ENCODE measurements around the gene LTBP1. TPM values are rescaled to one million over a fixed set of nuclear protein-coding genes. Genes with fewer than 3 reads are reported as not detected.
"Not testable (repeated sequence)": the region's sequence is repeated elsewhere in the genome, so short reads cannot be mapped to it uniquely, and the experiment has no call there.

Gene LTBP1
- total RNA-seq, 1 experiment from 2014 or later, result 10.3 TPM

DNA sequence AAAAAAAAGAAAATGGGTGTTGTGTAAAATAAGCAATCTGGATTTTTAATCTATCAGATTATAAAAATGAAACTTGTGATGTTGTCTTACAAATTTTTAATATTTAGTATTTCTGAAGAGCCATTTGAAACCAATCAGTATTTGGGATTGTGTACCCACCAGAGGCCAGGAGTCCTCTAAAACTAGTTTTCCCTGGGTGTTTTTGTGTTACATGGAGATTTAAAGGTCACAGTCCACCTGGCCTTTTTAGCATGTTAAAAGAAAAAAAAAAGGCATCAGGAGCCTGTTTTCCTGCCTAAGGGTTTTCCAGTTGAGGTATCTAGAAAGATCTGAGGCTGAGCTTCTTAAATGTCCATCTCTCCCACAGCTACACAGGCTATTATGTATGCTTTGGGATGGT lies 221.7 kb downstream of the LTBP1 start:
- no TSS peak for BruUV-seq (replicated peaks)
- Histone ChIP-seq H2AFZ (no peak overlapping the region), H3K27me3 (ENCODE audit: insufficient read depth, low read depth) (no peaks in the 10 kb centered on the region), H3K36me3 (ENCODE audit: low read depth) (no peaks in the 10 kb centered on the region), H3K79me2 (ENCODE audit: low read depth) (no peaks in the 10 kb centered on the region), H4K20me1 (ENCODE audit: insufficient read depth) (no peaks in the 10 kb centered on the region), H3K27ac (no peak overlapping the region), H3K4me1 (replicated peaks; ENCODE audit: insufficient read depth) (no peaks in the 10 kb centered on the region), H3F3A (ENCODE audit: insufficient read depth, low read depth) (no peaks in the 10 kb centered on the region), H3K9me2 (ENCODE audit: insufficient read depth) (no peaks in the 10 kb centered on the region), H3K9me3 (ENCODE audit: insufficient read depth, low read depth) (no peaks in the 10 kb centered on the region), H3K4me2 (no peak overlapping the region), H3K4me3 (no peak overlapping the region)
- DNase-seq, result no peak
- ChIA-PET CTCF (no interaction called here), POLR2A (ENCODE audit: unreplicated experiment) (no interaction called here)
- TF ChIP-seq EZH2 (IDR thresholded peaks at IDR 0.05; ENCODE audit: low read depth) (no peak), CTCF (conservative IDR thresholded peaks at IDR 0.05) (no peak)
- intact Hi-C loops (cut with micrococcal nuclease; ENCODE audit: unreplicated experiment), result no loop called here

- H3K79me2 ChIP-seq (ENCODE audit: low read depth), result no peaks in the 10 kb centered on the region
- H3F3A ChIP-seq (ENCODE audit: insufficient read depth, low read depth), result no peaks in the 10 kb centered on the region
- no peak for DNase-seq
- POLR2A ChIA-PET (ENCODE audit: unreplicated experiment), result no interaction called here
- no peaks in the 10 kb centered on the region for H3K27me3 ChIP-seq (ENCODE audit: insufficient read depth, low read depth)
- no peak for TF ChIP-seq CTCF (conservative IDR thresholded peaks at IDR 0.05)
- no peaks in the 10 kb centered on the region for H3K9me3 ChIP-seq (ENCODE audit: insufficient read depth, low read depth)
- CTCF ChIA-PET, result no interaction called here
- H3K36me3 ChIP-seq (ENCODE audit: low read depth), result no peaks in the 10 kb centered on the region
- intact Hi-C loops (cut with micrococcal nuclease; ENCODE audit: unreplicated experiment), result no loop called here
- H3K4me1 ChIP-seq (replicated peaks; ENCODE audit: insufficient read depth), result no peaks in the 10 kb centered on the region
- no peak overlapping the region for H3K27ac ChIP-seq
- no peaks in the 10 kb centered on the region for H3K9me2 ChIP-seq (ENCODE audit: insufficient read depth)
- no peak overlapping the region for H3K4me3 ChIP-seq
- H4K20me1 ChIP-seq (ENCODE audit: insufficient read depth), result no peaks in the 10 kb centered on the region
- H3K4me2 ChIP-seq, result no peak overlapping the region
- no TSS peak for BruUV-seq (replicated peaks)
- no peak overlapping the region for H2AFZ ChIP-seq
Measured at GRCh38 chr2:33168922-33169321, 222.2 kb downstream of the LTBP1 start.

- H3K4me1 ChIP-seq (replicated peaks; ENCODE audit: insufficient read depth); H3K4me3 ChIP-seq; H3K27me3 ChIP-seq (ENCODE audit: insufficient read depth, low read depth); H3K4me2 ChIP-seq; H3K9me2 ChIP-seq (ENCODE audit: insufficient read depth); H2AFZ ChIP-seq; H3K36me3 ChIP-seq (ENCODE audit: low read depth); DNase-seq; CTCF ChIA-PET; H3K27ac ChIP-seq; H3K9me3 ChIP-seq (ENCODE audit: insufficient read depth, low read depth); H4K20me1 ChIP-seq (ENCODE audit: insufficient read depth); H3K79me2 ChIP-seq (ENCODE audit: low read depth); H3F3A ChIP-seq (ENCODE audit: insufficient read depth, low read depth); BruUV-seq (replicated peaks); intact Hi-C loops (cut with micrococcal nuclease; ENCODE audit: unreplicated experiment); POLR2A ChIA-PET (ENCODE audit: unreplicated experiment): not testable (repeated sequence)
Measured at GRCh38 chr2:33170251-33170650, 223.5 kb downstream of the LTBP1 start.

GRCh38 chr2:33177627-33178026 lies 230.9 kb downstream of the LTBP1 start:
- H3F3A ChIP-seq (ENCODE audit: insufficient read depth, low read depth), result no peaks in the 10 kb centered on the region
- no peaks in the 10 kb centered on the region for H3K36me3 ChIP-seq (ENCODE audit: low read depth)
- BruUV-seq (replicated peaks), result no TSS peak
- H3K27me3 ChIP-seq (ENCODE audit: insufficient read depth, low read depth), result no peaks in the 10 kb centered on the region
- no peaks in the 10 kb centered on the region for H3K4me1 ChIP-seq (replicated peaks; ENCODE audit: insufficient read depth)
- DNase-seq, result no peak
- H4K20me1 ChIP-seq (ENCODE audit: insufficient read depth), result no peaks in the 10 kb centered on the region
- no peak overlapping the region for H3K4me3 ChIP-seq
- H3K9me3 ChIP-seq (ENCODE audit: insufficient read depth, low read depth), result 0 out of 2 replicates have a peak, but pooled peaks cover 4% of the 10 kb centered on the region
- H3K27ac ChIP-seq, result no peak overlapping the region
- no peak for TF ChIP-seq CTCF (conservative IDR thresholded peaks at IDR 0.05)
- no peak for TF ChIP-seq EZH2 (IDR thresholded peaks at IDR 0.05; ENCODE audit: low read depth)
- no peaks in the 10 kb centered on the region for H3K9me2 ChIP-seq (ENCODE audit: insufficient read depth)
- H3K79me2 ChIP-seq (ENCODE audit: low read depth), result no peaks in the 10 kb centered on the region
- H3K4me2 ChIP-seq, result no peak overlapping the region
- ChIA-PET POLR2A (ENCODE audit: unreplicated experiment) (no interaction called here), CTCF (no interaction called here)
- H2AFZ ChIP-seq, result no peak overlapping the region
- intact Hi-C loops (cut with micrococcal nuclease; ENCODE audit: unreplicated experiment), result no loop called here
